NCI-H526 treated with DMSO at 0.1 percent for 48 hours (cell line): ENCODE data around the gene IGSF8.
"Not testable (repeated sequence)": the region's sequence is repeated elsewhere in the genome, so short reads cannot be mapped to it uniquely, and the experiment has no call there.

Experiments
- DNase-seq: peaks from one replicate; lab custom pipeline; 2025; lab: John Stamatoyannopoulos, UW

The IGSF8 gene

GRCh38 chr1:160127381-160127780 lies 29.0 kb upstream of the IGSF8 start:
- DNase-seq = no peak

GRCh38 chr1:160126342-160126741 lies 27.9 kb upstream of the IGSF8 start:
- not testable (repeated sequence) for DNase-seq

GRCh38 chr1:160125746-160126145 lies 27.3 kb upstream of the IGSF8 start:
- DNase-seq = no peak

- DNase-seq = no peak
Observed at GRCh38 chr1:160124705-160125478, 26.5 kb upstream of the IGSF8 start.

GRCh38 chr1:160123726-160124125 lies 25.3 kb upstream of the IGSF8 start:
- no peak for DNase-seq

GRCh38 chr1:160122978-160123495 lies 24.6 kb upstream of the IGSF8 start:
- no peak for DNase-seq

- no peak for DNase-seq
Observed at GRCh38 chr1:160121388-160121787, 23.0 kb upstream of the IGSF8 start.

GRCh38 chr1:160120797-160121196 lies 22.4 kb upstream of the IGSF8 start:
- no peak for DNase-seq

GRCh38 chr1:160118928-160119327 lies 20.5 kb upstream of the IGSF8 start:
- no peak for DNase-seq

- no peak for DNase-seq
Observed at GRCh38 chr1:160117709-160118183, 19.3 kb upstream of the IGSF8 start.

- no peak for DNase-seq
Observed at GRCh38 chr1:160117300-160117699, 18.9 kb upstream of the IGSF8 start.

- DNase-seq = no peak
Observed at GRCh38 chr1:160116283-160117147, 18.1 kb upstream of the IGSF8 start.

- no peak for DNase-seq
Observed at GRCh38 chr1:160115545-160116282, 17.3 kb upstream of the IGSF8 start, which contains the start of gene ATP1A2. TSS of gene ATP1A2 (plus strand) at chr1:160115759. CDS start at chr1:160115862, 103 bp downstream.

GRCh38 chr1:160114085-160114484 lies 15.7 kb upstream of the IGSF8 start:
- no peak for DNase-seq

- DNase-seq = no peak
Observed at GRCh38 chr1:160113407-160113806, 15.0 kb upstream of the IGSF8 start.

- no peak for DNase-seq
Observed at GRCh38 chr1:160112357-160112756, 13.9 kb upstream of the IGSF8 start.

- DNase-seq = not testable (repeated sequence)
Observed at GRCh38 chr1:160111462-160111861, 13.0 kb upstream of the IGSF8 start.

- no peak for DNase-seq
Observed at GRCh38 chr1:160109686-160110085, 11.3 kb upstream of the IGSF8 start.

- no peak for DNase-seq
Observed at GRCh38 chr1:160108888-160109662, 10.7 kb upstream of the IGSF8 start.

- DNase-seq = no peak
Observed at GRCh38 chr1:160107512-160107911, 9.1 kb upstream of the IGSF8 start.

- DNase-seq = no peak
Observed at GRCh38 chr1:160105155-160105554, 6.7 kb upstream of the IGSF8 start.
